WERI-Rb-1 (cell line): ENCODE results near the gene CDCP2.

Experiments
- DNase-seq: peaks from one replicate; pipeline ENCODE4 v3.0.0-alpha.2; 2020
- H3K27ac ChIP-seq: fragments of 250-450 bp; sonication (Bioruptor Pico); 2 replicates; pipeline ENCODE4 v1.5.1; 2020; ENCODE audit warnings: mild to moderate bottlenecking, moderate library complexity
- H3K27me3 ChIP-seq: fragments of 250-450 bp; sonication (Bioruptor Pico); 2 replicates; pipeline ENCODE4 v1.5.1; 2021; ENCODE audit warnings: mild to moderate bottlenecking, low read depth, moderate library complexity; ENCODE audit not compliant: insufficient read depth, severe bottlenecking
- H3K36me3 ChIP-seq: fragments of 250-450 bp; sonication (Bioruptor Pico); 2 replicates; pipeline ENCODE4 v1.5.1; 2020; ENCODE audit warnings: mild to moderate bottlenecking, moderate library complexity
- H3K4me3 ChIP-seq: 2 replicates; pipeline ENCODE4 v1.5.1; 2011; ENCODE audit warnings: low read depth, mild to moderate bottlenecking, control low read depth, low read length
- H3K9me3 ChIP-seq: fragments of 250-450 bp; sonication (Bioruptor Pico); 2 replicates; pipeline ENCODE4 v1.5.1; 2021; ENCODE audit warnings: mild to moderate bottlenecking, moderate library complexity; ENCODE audit not compliant: severe bottlenecking
- CTCF ChIP-seq: IDR thresholded peaks from 2 replicates; pipeline ENCODE4 v1.5.1; 2011; ENCODE audit warnings: low read depth, mild to moderate bottlenecking, control low read depth, inconsistent platforms, low read length

The CDCP2 gene

GRCh38 chr1:54139711-54140110 is 13.1 kb downstream of the CDCP2 start:
- H3K27ac ChIP-seq, result no peak overlapping the region
- TF ChIP-seq CTCF, result no peak
- H3K36me3 ChIP-seq, result no peaks in the 10 kb centered on the region

DNA sequence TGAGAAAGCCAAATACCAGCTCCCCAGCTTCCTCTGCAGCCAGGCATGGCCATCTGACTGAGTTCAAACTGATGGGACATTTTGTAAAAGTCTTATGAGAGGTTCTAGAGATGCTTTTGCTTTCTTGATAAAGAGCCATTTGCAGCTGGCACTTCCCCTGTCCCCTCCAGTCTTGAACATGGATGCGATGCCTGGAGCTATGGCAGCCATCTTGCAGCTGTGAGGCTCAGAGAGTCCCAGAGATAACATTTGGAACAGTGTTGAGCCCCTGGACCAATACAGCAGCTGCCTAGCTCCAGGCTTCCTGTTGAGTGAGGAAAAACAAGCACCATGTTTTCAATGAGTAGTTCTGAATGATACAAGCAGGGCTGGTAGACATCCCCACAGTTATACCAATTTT is 13.8 kb downstream of the CDCP2 start:
- TF ChIP-seq CTCF, result no peak
- no peak overlapping the region for H3K4me3 ChIP-seq
- H3K27me3 ChIP-seq, result no peaks in the 10 kb centered on the region

More at GRCh38 chr1:54139711-54140110, 13.1 kb downstream of the CDCP2 start:
- no peak for DNase-seq
- Histone ChIP-seq H3K9me3 (no peaks in the 10 kb centered on the region), H3K27me3 (no peaks in the 10 kb centered on the region), H3K4me3 (no peak overlapping the region)

GRCh38 chr1:54137534-54138061 is 15.2 kb downstream of the CDCP2 start:
- Histone ChIP-seq H3K27me3 (no peaks in the 10 kb centered on the region), H3K9me3 (no peaks in the 10 kb centered on the region), H3K4me3 (no peak overlapping the region), H3K27ac (no peak overlapping the region), H3K36me3 (no peaks in the 10 kb centered on the region)
- no peak for TF ChIP-seq CTCF
- DNase-seq, result no peak

More for the DNA sequence above, 13.8 kb downstream of the CDCP2 start:
- Histone ChIP-seq H3K27ac (no peak overlapping the region), H3K9me3 (no peaks in the 10 kb centered on the region), H3K36me3 (no peaks in the 10 kb centered on the region)
- DNase-seq, result no peak

DNA sequence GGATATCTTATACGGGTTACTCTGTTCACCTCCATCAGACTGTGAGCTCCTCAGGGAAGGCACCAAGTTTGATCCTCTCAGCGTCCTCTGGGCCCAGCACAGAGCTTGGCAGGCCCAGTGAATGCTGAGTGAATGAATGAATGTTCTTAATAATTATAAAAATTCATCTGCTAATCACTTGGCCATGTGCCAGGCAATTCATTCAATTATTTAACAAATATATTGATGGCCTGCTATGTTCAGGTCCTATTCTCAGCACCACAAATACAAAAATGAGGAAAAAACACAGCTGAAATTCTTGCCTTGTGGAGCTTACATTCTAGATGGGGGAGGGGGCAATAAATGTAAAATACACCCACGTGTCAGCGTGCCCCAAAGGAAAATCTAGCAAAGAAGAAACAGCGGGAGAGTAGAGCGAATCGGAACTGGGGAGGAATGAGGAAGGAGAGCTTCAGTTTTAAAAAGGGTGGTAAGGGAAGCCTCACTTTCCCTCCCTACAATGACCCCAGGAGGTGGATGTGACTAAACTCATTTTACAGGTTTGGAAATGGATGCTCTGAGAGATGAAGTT is 15.8 kb downstream of the CDCP2 start:
- no peak for DNase-seq
- no peaks in the 10 kb centered on the region for H3K27me3 ChIP-seq
- H3K36me3 ChIP-seq, result no peaks in the 10 kb centered on the region
- TF ChIP-seq CTCF, result no peak
- H3K9me3 ChIP-seq, result no peaks in the 10 kb centered on the region
- H3K27ac ChIP-seq, result no peak overlapping the region
- H3K4me3 ChIP-seq, result no peak overlapping the region

DNA sequence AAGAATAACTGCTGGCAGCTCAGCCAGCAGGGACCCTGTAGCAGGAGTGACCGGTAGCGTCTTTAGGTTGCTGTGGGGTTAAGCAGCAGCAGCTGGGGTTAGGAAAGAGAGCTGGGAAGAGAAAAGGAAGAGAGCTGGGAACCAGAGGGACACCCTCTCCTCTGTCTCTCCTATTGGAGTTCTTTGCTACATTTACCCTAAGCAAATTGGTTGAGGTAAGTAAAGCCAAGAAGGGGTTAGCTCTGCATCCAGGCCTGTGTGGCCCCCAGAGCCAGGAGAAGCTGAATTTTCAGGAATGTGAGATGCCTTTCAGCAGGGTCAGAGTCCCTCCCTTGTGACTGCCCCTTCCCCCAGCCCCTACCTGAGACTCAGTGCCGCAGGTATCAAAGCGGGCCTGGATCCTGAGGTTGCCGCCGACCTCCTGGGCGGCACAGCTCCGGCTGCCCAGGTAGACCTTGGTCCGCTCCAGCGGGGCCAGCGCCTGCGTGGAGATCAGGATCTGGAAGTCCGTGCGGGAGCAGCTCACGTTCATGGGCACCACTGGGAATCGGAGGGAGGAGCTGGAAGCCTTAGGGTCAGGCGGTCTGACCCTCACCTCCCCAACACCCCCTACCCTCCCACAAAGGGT is 16.4 kb downstream of the CDCP2 start:
- no peak overlapping the region for H3K4me3 ChIP-seq
- no peak overlapping the region for H3K27ac ChIP-seq
- no peak for DNase-seq
- no peak for TF ChIP-seq CTCF
- no peaks in the 10 kb centered on the region for H3K9me3 ChIP-seq
- H3K27me3 ChIP-seq, result no peaks in the 10 kb centered on the region
- no peaks in the 10 kb centered on the region for H3K36me3 ChIP-seq
